ENCODE data around the gene GTF2A1L.

DNA sequence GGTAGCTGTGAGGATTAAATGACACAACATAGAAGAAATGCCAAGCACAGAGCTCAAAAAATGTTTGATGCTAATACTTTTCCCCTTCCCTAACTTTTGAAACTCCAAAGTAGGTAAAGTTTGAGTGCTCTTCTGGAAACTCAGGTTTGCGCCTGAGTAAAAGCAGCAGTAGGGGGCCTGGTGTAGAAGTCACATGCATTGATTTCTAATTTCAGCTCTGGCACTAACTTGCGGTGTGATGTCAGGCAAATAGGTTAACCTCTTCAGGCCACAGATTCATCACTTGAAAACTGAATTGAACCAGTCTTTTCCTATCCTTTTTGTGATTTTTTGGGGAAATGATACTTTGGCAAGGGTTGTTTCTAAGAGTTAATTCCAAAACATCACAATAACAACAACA lies 110.6 kb downstream of the GTF2A1L start:
- TF ChIP-seq, protein P1, sequence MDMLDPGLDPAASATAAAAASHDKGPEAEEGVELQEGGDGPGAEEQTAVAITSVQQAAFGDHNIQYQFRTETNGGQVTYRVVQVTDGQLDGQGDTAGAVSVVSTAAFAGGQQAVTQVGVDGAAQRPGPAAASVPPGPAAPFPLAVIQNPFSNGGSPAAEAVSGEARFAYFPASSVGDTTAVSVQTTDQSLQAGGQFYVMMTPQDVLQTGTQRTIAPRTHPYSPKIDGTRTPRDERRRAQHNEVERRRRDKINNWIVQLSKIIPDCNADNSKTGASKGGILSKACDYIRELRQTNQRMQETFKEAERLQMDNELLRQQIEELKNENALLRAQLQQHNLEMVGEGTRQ (IDR thresholded peaks at IDR 0.05): no peak
- no peak for TF ChIP-seq SREBF2 (IDR thresholded peaks at IDR 0.05)
- no peak for TF ChIP-seq RAD21 (conservative IDR thresholded peaks at IDR 0.05 in 1 of 2, IDR thresholded peaks at IDR 0.05 in 1 of 2)
